IPS DF 6.9 (cell line): ENCODE results near the gene RPGRIP1.
"Not testable (repeated sequence)": the region's sequence is repeated elsewhere in the genome, so short reads cannot be mapped to it uniquely, and the experiment has no call there.

Source experiments
- DNase-seq: peaks from one replicate; pipeline ENCODE4 v3.0.0-alpha.2; 2013; ENCODE audit warnings: low read depth, low spot score
- H3K27ac ChIP-seq: one replicate; pipeline ENCODE4 v1.5.1; 2013; ENCODE audit warnings: low read length, control low read depth
- H3K27me3 ChIP-seq: 2 replicates; pipeline ENCODE4 v1.6.1; 2013; ENCODE audit warnings: mild to moderate bottlenecking, low read length; ENCODE audit not compliant: control insufficient read depth, insufficient read depth
- H3K36me3 ChIP-seq: 2 replicates; pipeline ENCODE4 v1.6.1; 2013; ENCODE audit warnings: low read length; ENCODE audit not compliant: control insufficient read depth, insufficient read depth
- H3K4me1 ChIP-seq: 2 replicates; pipeline ENCODE4 v1.6.1; 2013; ENCODE audit warnings: low read length; ENCODE audit not compliant: control insufficient read depth, insufficient read depth
- H3K4me3 ChIP-seq: 2 replicates; pipeline ENCODE4 v1.5.1; 2013; ENCODE audit warnings: mild to moderate bottlenecking, low read length
- H3K9me3 ChIP-seq: 2 replicates; pipeline ENCODE4 v1.6.1; 2013; ENCODE audit warnings: low read length, inconsistent platforms; ENCODE audit not compliant: control insufficient read depth, insufficient read depth
- WGBS: extraction: QIAGEN DNeasy Blood & Tissue Kit; methylation state at CpG from one replicate; pipeline ENCODE4 v1.1.7; 2013; ENCODE audit warnings: mixed read lengths, missing lambda C conversion rate; ENCODE audit not compliant: insufficient read length, insufficient coverage; 5-methylcytosine and 5-hydroxymethylcytosine counted together

The RPGRIP1 gene

DNA sequence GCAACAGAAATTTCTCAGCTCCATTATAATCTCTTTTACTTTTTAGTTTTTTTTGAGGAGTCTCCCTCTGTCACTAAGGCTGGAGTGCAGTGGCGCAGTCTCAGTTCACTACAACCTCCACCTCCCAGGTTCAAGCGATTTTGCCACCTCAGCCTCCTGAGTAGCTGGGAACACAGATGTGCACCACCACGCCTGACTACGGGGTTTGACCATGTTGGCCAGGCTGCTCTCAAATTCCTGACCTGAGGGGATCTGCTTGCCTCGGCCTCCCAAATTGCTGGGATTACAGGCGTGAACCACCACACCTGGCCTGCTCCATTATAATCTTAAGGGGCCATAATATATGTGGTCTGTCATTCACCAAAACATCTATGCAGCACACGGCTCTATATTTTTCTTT, 34.1 kb upstream of the RPGRIP1 start:
- no peaks in the 10 kb centered on the region for H3K4me1 ChIP-seq
- H3K9me3 ChIP-seq = no peaks in the 10 kb centered on the region
- no CpG with 5 or more reads among the region's 7 CpGs for WGBS
- no peak for DNase-seq
- H3K27ac ChIP-seq = no peak overlapping the region
- H3K27me3 ChIP-seq = no peaks in the 10 kb centered on the region
- peaks cover 8% of the 10 kb centered on the region; the same call in 1 of the 2 replicates for H3K36me3 ChIP-seq
- H3K4me3 ChIP-seq = no peak overlapping the region

DNA sequence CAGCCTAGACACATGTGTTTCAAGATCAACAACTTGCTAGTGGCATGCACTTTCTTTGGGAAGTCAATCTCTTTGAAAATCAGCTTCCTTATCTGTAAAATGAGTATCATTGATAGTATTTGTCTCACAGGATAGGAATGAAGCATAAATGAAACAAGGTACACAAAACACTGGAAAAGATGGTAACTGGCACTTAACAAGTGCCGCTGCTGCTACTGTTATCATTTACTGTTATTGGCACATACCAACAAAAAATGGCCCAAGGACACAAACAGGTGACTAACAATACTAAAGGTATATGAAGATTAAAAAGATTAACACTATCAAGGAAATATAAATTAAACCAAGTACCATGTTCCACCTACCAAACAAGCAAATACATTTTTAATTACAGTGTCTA, 31.5 kb upstream of the RPGRIP1 start:
- Histone ChIP-seq H3K4me1 (no peaks in the 10 kb centered on the region), H3K4me3 (no peak overlapping the region), H3K27ac (no peak overlapping the region), H3K9me3 (no peaks in the 10 kb centered on the region), H3K36me3 (peaks cover 13% of the 10 kb centered on the region; the same call in 1 of the 2 replicates), H3K27me3 (no peaks in the 10 kb centered on the region)
- DNase-seq = no peak
- no CpG with 5 or more reads among the region's 1 CpG for WGBS

DNA sequence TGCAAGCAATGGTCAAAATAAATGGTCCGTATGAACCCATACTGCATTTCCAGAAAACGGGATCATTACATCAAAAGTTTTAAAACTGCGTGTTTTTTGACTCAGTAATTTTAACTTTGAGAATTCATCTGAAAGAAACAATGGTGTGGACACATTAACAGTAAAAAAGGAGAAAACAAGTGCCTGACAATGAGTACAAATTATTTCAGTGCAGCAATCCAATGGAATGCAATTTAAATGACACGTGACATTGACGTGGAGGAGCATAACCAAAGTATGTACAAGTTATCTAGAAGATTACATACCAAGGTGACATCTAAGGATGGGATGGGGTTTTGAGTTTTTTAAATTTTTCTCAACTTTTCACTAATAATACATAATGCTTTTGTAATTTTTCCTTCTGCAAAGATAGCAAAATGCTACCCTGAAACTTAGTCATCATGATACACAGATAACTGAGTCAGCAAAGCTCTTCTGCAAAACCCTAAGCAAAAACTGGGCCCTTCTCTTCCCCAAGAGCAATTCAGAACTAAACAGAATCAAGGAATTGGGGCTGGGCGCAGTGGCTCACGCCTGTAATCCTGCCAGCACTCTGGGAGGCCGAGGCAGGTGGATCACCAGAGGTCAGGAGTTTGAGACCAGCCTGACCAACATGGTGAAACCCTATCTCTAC, 31.0 kb upstream of the RPGRIP1 start:
- peaks cover 13% of the 10 kb centered on the region; the same call in 1 of the 2 replicates for H3K36me3 ChIP-seq
- no peaks in the 10 kb centered on the region for H3K4me1 ChIP-seq
- no CpG with 5 or more reads among the region's 8 CpGs for WGBS
- DNase-seq = no peak
- H3K9me3 ChIP-seq = no peaks in the 10 kb centered on the region
- H3K27me3 ChIP-seq = no peaks in the 10 kb centered on the region
- no peak overlapping the region for H3K27ac ChIP-seq
- no peak overlapping the region for H3K4me3 ChIP-seq

DNA sequence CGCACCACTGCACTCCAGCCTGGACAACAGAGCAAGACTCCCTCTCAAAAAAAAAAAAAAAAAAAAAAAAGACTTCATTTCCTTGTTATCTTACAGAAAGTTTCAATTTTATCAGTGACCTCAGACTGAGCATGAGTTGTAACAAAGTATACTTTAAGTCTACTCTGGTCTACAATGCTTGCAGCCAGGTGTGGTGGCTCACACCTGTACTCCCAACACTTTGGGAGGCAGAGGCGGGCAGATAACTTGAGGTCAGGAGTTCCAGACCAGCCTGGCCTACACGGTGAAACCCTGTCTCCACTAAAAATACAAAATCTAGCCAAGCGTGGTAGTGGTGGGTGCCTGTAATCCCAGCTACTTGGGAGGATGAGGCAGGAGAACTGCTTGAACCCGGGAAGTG, 28.7 kb upstream of the RPGRIP1 start:
- Histone ChIP-seq H3K27ac (no peak overlapping the region), H3K36me3 (peaks cover 14% of the 10 kb centered on the region; the same call in 1 of the 2 replicates), H3K27me3 (no peaks in the 10 kb centered on the region), H3K4me3 (no peak overlapping the region), H3K4me1 (no peaks in the 10 kb centered on the region), H3K9me3 (no peaks in the 10 kb centered on the region)
- no peak for DNase-seq
- no CpG with 5 or more reads among the region's 5 CpGs for WGBS

DNA sequence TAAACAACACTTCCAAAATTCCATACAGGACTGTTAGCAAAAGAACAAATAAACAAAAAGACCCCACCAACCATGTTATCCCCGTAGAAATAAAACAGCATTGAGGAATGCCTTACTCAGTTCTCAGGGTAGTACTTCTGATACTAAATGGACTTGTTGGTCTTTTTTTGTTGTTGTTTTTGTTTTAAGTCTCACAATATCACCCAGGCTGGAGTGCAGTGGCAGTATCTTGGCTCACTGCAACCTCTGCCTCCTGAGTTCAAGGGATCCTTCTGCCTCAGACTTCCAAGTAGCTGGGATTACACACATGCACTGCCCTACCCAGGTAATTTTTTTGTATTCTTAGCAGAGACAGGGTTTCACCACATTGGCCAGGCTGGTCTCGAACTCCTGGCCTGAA, 27.7 kb upstream of the RPGRIP1 start:
- H3K27me3 ChIP-seq = no peaks in the 10 kb centered on the region
- H3K36me3 ChIP-seq = peaks cover 17% of the 10 kb centered on the region; the same call in 1 of the 2 replicates
- no peaks in the 10 kb centered on the region for H3K9me3 ChIP-seq
- H3K4me3 ChIP-seq = no peak overlapping the region
- no peak for DNase-seq
- no peak overlapping the region for H3K27ac ChIP-seq
- H3K4me1 ChIP-seq = no peaks in the 10 kb centered on the region
- WGBS = no CpG with 5 or more reads among the region's 2 CpGs

DNA sequence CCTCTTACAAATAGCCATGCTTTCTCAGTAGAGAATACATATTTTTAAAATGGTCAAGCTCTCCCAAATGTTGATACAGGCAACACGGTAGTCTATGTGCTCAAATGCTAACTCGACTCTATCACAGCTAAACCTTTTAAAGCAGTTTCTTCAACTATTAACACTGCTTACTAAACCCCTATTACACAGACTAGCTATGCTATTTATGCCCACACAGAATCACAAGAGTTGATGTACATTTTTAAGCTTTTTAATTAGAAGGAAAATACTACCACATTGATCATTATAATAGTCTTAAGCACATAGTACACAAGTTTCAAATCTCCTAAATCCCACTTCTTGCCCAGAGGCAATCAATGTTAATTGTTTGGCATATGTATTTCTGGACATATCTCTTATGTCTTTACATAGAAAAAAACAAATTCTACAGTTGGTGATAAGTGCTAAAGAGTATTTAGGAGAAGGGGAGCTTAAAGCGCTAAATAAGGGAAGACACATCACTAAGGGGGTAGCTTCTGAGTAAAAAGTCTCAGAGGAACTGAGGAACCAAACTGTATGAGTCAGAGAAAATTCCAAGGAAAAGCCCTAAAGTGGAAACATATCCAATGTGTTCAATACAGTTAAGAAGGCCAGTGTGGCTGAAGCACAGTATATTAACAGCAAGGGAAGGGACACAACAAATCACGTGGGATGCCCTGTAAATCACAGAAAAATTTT, 24.3 kb upstream of the RPGRIP1 start:
- no peak for DNase-seq
- no peaks in the 10 kb centered on the region for H3K27me3 ChIP-seq
- peaks cover 16% of the 10 kb centered on the region; the same call in 1 of the 2 replicates for H3K36me3 ChIP-seq
- H3K27ac ChIP-seq = no peak overlapping the region
- WGBS = no CpG with 5 or more reads among the region's 4 CpGs
- no peaks in the 10 kb centered on the region for H3K4me1 ChIP-seq
- no peak overlapping the region for H3K4me3 ChIP-seq
- H3K9me3 ChIP-seq = no peaks in the 10 kb centered on the region

DNA sequence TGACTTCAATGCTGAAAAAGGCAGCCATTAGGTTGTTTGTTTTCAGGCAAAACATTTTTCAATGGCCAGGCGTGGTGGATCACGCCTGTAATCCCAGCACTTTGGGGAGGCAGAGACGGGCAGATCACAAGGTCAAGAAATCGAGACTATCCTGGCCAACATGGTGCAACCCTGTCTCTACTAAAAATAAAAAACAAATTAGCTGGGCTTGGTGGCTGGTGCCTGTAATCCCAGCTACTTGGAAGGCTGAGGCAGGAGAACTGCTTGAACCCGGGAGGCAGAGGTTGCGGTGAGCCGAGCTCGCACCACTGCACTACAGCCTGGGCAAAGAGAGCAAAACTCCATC, 23.8 kb upstream of the RPGRIP1 start:
- not testable (repeated sequence) for H3K4me3 ChIP-seq, H3K27ac ChIP-seq, H3K4me1 ChIP-seq, H3K9me3 ChIP-seq, H3K27me3 ChIP-seq, DNase-seq
- no CpG with 5 or more reads among the region's 8 CpGs for WGBS
- H3K36me3 ChIP-seq = peaks cover 16% of the 10 kb centered on the region; the same call in 1 of the 2 replicates

DNA sequence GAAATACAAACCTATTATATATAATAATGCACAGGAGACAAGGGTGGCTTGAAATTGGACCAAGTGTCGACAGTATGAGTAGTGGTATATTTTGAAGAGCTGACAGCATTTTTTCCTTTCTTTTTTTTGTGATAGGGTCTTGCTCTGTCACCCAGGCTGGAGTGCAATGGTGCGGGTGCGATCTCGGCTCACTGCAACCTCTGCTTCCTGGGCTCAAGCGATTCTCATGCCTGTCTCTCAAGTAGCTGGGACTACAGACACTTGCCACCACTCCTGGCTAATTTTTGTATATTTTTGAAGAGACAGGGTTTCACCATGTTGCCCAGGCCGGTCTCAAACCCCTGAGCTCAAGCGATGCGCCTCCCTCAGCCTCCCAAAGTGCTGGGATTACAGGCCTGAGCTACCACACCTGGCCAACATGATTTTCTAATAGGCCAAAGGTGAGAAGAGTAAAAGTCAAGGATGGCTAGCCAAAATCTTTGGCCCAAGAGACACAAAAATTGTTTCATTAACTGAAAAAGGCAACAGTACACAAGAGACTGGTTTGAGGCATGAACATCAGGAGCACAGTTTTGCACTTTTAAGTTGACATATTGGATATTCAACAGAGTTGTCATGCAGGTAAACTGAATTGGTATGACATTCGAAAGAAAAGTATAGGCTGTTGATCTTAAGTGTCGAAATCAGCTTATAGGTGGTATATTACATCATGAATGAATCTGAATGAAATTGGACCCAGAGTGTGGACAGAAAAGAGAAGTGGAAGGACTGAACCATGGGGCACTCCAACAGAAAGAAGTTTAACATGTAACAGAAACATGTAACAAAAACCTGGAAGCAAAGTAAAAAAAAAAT, 23.1 kb upstream of the RPGRIP1 start:
- DNase-seq = no peak
- Histone ChIP-seq H3K27me3 (no peaks in the 10 kb centered on the region), H3K4me3 (no peak overlapping the region), H3K36me3 (peaks cover 12% of the 10 kb centered on the region; the same call in 1 of the 2 replicates), H3K9me3 (no peaks in the 10 kb centered on the region), H3K27ac (no peak overlapping the region), H3K4me1 (no peaks in the 10 kb centered on the region)
- no CpG with 5 or more reads among the region's 10 CpGs for WGBS

DNA sequence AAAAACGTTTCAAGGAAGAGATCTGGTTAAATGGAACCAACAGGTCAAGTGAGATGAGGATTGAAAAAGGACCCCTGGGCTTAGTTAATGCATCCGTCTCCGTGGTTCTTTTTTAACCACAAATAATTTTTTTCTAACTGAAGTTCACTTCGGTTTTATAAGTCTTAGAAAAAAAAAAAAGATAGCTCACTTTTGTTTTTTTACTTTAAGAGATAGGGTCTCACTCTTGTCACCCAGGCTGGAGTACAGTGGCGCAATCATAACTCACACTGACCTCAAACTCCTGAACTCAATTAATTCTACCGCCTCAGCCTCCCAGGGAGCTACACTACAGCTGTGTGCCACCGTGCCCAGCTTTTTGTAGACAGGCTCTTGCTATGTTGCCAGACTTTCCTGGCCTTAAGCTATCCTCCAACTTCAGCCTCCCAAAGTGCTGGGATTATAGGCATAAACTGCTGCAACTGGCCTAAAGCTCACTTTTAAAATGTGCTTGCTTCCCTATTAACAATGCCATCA, 22.4 kb upstream of the RPGRIP1 start:
- Histone ChIP-seq H3K4me3 (no peak overlapping the region), H3K27me3 (no peaks in the 10 kb centered on the region), H3K36me3 (peaks cover 12% of the 10 kb centered on the region; the same call in 1 of the 2 replicates), H3K9me3 (no peaks in the 10 kb centered on the region), H3K27ac (no peak overlapping the region), H3K4me1 (no peaks in the 10 kb centered on the region)
- WGBS = no CpG with 5 or more reads among the region's 7 CpGs
- no peak for DNase-seq
